NOMO-1 (cell line): ENCODE data around the gene VSNL1.
"Not testable (repeated sequence)": the region's sequence is repeated elsewhere in the genome, so short reads cannot be mapped to it uniquely, and the experiment has no call there.

Experiments used
- DNase-seq, 2 experiments: peaks; one replicate each; lab custom pipeline; 2025; ENCODE audit not compliant: unreplicated experiment in 2 of 2; lab: John Stamatoyannopoulos, UW

The VSNL1 gene

GRCh38 chr2:17541531-17541950 is 1.0 kb downstream of the VSNL1 start:
- DNase-seq, result no peak

DNA sequence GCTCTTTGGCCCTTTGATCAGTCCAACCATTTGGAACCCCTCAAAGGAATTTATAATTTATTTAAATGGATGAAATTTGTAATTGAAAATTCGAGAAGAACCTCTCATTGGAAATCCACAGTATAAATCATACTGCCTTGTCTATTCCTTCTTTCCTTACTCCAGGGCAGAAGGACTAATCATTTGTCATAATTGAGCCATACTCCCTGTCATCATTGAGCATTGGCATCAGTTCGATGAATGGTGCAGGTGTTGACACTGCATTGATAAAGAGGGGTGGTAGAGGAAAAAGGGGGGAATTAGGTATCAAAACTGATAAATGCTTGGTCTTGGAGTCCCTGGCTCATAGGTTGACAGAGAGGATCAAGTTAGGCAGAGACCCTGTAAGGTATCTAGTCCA is 2.0 kb downstream of the VSNL1 start:
- DNase-seq, result no peak

DNA sequence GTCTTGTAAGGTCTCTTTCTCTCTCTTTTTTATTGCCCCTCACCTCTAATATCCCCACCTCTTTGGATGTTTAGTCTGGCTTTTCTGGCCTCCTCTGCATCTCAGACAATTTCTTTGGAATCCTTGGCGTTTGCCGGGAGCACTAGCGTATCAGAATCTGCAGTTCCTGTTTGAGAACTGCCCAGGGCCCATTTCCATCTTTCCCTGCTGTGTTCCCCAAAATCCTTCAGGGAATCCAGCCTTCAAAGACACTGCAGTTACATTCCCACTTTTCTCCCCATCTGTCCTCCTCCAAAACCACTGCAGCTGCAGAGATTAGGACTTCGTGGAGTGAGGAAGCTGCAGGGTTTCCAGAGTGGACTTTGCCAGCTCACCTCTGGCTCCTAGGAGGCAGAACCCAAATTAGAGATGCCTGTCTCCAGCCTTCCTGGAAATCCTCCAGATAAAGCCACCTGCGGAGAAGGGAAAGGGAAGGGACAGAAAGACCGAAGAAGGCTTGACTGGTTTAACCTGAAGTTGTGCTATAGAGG is 2.7 kb downstream of the VSNL1 start:
- no peak for DNase-seq

GRCh38 chr2:17543848-17544247 is 3.4 kb downstream of the VSNL1 start:
- DNase-seq, result no peak

DNA sequence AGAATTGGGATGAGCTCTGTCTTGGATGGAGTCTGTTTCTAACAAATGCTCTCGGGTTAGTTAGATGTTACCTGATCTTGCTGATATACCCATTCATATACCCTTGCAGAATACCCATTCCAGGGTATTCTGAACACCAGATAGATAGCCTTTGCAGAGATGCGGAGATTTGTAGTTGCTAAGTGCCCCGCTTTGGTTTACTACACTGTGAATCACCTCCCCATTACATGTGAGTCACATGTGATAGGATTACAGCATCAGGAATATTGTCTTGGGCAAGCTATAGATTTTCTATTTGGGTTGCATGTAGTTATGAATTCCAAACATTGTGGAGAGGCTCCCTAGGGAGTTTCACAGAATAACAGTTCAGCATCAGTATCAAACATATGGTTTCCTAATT is 3.8 kb downstream of the VSNL1 start:
- no peak for DNase-seq

DNA sequence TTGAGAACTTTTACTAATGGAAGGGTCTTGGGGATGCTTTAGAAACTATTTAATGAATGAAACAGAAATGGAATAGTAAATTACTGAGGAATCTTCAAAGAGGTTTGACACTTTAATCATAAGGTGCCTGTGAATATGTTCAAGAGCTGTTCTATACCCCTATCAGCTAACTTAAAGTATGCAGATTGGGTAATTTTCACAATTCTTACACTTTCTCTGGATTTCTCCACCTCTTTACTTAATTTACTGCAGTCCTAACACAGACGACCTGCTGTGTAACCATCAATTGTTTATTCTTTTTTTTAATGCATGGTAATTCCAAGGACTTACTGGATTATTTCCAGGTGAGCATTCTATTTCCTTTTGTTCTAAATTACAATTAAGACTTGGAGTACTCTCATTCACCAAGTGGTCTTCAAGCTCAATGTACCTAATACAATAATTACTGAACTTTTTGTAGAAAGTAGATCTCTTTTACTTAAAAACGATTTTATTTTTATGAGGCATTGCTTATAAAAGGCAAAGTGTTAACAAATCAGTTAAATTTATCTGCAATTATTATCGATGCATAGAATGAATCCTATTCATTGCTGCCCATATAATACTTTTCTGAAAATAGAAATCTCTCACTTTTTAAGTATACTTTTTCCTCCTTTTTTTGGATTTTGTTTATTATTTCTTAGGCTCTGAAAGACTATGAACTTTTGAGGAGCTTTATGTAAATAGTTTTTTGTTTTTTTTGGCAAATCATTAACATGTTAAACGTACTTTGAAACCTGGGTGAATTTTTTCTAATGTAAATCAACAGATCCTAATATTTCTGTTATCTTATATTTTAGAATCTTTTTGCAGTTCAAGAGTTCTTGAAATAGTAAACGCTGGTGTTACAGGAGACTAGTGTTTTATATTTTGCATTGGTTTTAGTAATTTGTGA is 5.5 kb downstream of the VSNL1 start:
- no peak for DNase-seq

GRCh38 chr2:17547237-17547636 is 6.7 kb downstream of the VSNL1 start:
- no peak for DNase-seq

DNA sequence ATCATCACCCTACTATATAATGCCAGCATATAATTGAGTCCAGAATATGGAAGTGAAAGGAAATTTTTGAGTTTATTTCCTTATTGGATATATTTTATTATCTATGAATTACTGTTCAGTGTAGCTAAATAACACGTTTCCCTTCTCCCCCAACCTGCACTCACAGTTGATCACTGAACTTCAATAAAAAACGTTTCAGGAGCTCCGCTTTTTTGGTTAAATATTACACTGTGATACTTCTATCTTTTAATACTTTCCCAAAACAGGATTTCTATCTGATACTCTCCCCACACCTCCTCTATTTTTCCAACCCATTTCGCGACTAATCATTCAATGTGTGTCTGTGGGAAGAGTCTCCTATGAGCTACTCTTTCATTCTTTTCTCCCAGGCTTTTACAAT is 7.2 kb downstream of the VSNL1 start:
- no peak for DNase-seq

GRCh38 chr2:17550907-17551306 is 10.4 kb downstream of the VSNL1 start:
- DNase-seq, result no peak

DNA sequence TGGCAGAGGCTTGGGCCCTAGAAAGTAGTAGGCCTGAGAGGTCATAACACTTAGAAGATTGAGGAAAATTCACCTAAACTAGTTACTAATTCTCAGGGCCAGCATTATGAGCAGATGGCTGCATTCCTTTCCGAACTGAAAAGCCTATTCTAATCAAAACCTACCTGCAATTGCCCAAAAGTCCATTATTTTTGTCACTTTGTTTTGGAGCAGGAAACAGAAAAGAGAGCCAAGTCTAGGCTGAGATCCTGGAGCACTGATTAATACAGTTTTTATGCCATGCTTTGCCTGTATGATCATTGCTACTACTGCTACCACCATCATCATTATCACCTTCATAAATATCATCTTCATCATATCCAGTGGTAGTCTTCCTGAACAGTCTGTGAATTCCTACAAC is 14.7 kb downstream of the VSNL1 start:
- DNase-seq, result no peak

DNA sequence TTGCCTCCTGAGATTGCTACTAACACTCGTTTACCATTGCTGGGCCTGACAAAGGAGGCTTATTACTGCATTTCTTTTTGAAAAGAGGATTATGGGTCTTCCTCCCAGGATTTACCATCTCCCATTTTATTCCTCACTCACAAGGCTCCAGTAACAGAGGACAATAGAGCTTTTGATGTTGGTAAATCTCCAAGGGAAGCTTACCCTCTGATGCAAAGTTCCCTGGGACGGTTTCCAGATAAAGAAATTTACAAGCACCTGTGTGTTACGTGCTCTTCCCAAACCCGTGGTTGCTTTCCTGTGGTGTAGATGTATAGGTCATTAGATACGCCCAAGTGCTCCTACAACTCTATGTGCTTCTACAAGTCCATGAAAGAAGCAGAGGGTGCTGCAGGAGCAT is 17.1 kb downstream of the VSNL1 start:
- no peak for DNase-seq

DNA sequence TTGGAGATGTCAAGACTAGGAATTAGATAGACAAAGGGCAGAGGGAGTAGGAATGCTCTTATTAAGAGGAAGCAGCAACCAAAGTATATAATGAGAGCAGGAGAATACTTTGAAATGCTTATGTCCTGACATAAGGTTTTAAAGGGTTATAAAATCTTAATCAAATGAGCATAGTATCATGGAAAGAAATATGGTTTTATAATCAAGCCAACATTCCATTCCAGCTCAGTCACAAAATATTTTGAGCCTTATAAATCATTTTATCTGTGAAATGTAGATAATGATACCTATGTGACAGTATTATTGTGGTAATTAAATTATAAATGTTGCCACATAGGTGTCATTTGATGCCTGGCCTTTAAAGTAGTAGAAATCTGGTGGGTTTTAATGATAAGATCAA is 17.6 kb downstream of the VSNL1 start:
- DNase-seq, result no peak

DNA sequence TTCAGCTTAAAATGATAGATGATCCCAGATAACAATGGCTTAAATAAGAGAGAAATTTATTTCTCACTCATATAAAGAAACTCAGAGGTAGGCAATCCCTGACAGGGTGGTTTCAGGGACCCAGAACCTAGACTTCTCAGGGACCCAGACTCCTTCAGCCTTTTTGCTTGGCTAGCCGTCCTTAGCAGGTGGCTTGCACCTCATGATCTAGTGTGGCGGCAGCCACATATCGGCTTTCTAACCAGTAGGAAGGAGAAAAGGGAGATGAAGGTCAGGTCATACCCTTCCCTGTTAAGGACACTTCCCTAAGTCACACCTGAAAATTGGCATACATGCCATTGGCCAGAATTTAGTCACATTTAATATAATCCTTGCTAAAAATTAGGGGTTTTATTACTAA is 18.4 kb downstream of the VSNL1 start:
- DNase-seq, result no peak

GRCh38 chr2:17565726-17566125 is 25.2 kb downstream of the VSNL1 start:
- not testable (repeated sequence) for DNase-seq

GRCh38 chr2:17571681-17572080 is 31.2 kb downstream of the VSNL1 start:
- DNase-seq, result no peak

DNA sequence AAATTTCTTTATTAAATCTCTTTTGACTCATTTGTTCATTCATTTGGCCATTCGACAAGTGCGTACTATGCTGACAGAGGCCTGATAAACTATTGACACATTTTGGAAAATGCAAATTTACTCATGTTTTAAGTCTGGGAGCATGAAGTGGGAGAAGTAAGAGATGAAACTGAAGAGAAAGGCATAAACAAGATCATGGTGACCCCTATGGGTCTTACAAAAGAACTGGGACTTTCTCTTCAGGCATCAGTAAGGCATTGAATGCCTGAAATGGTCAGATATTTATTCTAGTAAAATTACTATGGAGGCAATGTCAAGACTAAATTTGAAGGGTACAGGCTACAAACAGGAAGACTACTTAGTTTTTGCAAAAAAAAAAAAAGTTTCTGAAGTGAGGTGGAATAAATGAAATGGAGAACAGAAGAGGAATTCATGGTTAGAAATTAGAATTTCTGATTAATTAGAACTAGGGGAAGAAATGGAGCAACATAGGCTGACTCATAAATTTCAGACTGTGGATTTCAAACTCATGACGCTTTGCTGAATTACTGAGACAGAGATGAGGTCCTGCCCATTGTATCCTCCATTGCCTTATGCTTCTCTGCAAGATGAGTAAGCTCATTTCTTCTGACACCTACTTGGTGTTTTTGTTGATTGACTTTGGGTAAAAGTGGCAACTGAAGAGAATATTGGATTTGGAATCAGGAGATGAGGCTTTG is 32.7 kb downstream of the VSNL1 start:
- DNase-seq, result no peak

GRCh38 chr2:17573804-17574175 is 33.3 kb downstream of the VSNL1 start:
- no peak for DNase-seq

- no peak for DNase-seq
Measured at GRCh38 chr2:17574406-17575073, 34.0 kb downstream of the VSNL1 start.

- DNase-seq, result no peak
Measured at GRCh38 chr2:17576802-17577201, 36.3 kb downstream of the VSNL1 start.

- no peak for DNase-seq
Measured at GRCh38 chr2:17578466-17578928, 38.0 kb downstream of the VSNL1 start.

- DNase-seq, result no peak
Measured at GRCh38 chr2:17579605-17580318, 39.3 kb downstream of the VSNL1 start.
